Measurements from ENCODE around the gene SCTR.

The SCTR gene

GRCh38 chr2:119517433-119517832 lies 6.8 kb downstream of the SCTR start:
- no peak overlapping the region for H3K27ac ChIP-seq (ENCODE audit: low read depth, low read length)
- H3K79me1 ChIP-seq (ENCODE audit: low read length), result no peaks in the 10 kb centered on the region
- no peak overlapping the region for H3K4me3 ChIP-seq (ENCODE audit: low read length)

GRCh38 chr2:119516121-119516520 lies 8.2 kb downstream of the SCTR start:
- Histone ChIP-seq H4K5ac (ENCODE audit: low read length) (no peak overlapping the region), H4K8ac (ENCODE audit: low read depth, low read length) (no peak overlapping the region), H3K4ac (ENCODE audit: low read depth, low read length) (no peak overlapping the region), H3K4me2 (ENCODE audit: low read length) (no peak overlapping the region), H3K9ac (ENCODE audit: low read length) (no peak overlapping the region), H3K18ac (ENCODE audit: low read length) (no peak overlapping the region), H2AK5ac (ENCODE audit: low read length) (no peak overlapping the region), H3K27me3 (ENCODE audit: insufficient read depth, low read length, poor library complexity) (no peaks in the 10 kb centered on the region), H3K56ac (ENCODE audit: low read length) (no peak overlapping the region), H3K36me3 (ENCODE audit: control insufficient read depth, insufficient read depth, low read length) (no peaks in the 10 kb centered on the region), H3K27ac (ENCODE audit: low read depth, low read length) (no peak overlapping the region), H2BK120ac (ENCODE audit: low read depth, low read length) (no peak overlapping the region), H3K4me3 (ENCODE audit: low read length) (no peak overlapping the region), H2BK5ac (ENCODE audit: low read length) (no peak overlapping the region), H2BK15ac (replicated peaks; ENCODE audit: low read depth) (no peak overlapping the region), H3K79me1 (ENCODE audit: low read length) (no peaks in the 10 kb centered on the region), H3K79me2 (ENCODE audit: control insufficient read depth, insufficient read depth, low read length) (no peaks in the 10 kb centered on the region), H3K4me1 (ENCODE audit: control insufficient read depth, low read depth, low read length) (peaks cover 2% of the 10 kb centered on the region), H3K23ac (ENCODE audit: low read length) (no peak overlapping the region)
- DNase-seq, result no peak
- WGBS (ENCODE audit: extremely low coverage, insufficient coverage, low lambda C conversion rate), result no CpG with 5 or more reads among the region's 2 CpGs

More at GRCh38 chr2:119517433-119517832, 6.8 kb downstream of the SCTR start:
- no peak overlapping the region for H2BK120ac ChIP-seq (ENCODE audit: low read depth, low read length)
- H3K18ac ChIP-seq (ENCODE audit: low read length), result no peak overlapping the region
- H2AK5ac ChIP-seq (ENCODE audit: low read length), result no peak overlapping the region
- H3K79me2 ChIP-seq (ENCODE audit: control insufficient read depth, insufficient read depth, low read length), result no peaks in the 10 kb centered on the region
- WGBS (ENCODE audit: extremely low coverage, insufficient coverage, low lambda C conversion rate), result no CpG with 5 or more reads among the region's 7 CpGs
- no peak overlapping the region for H3K56ac ChIP-seq (ENCODE audit: low read length)
- no peak overlapping the region for H2BK5ac ChIP-seq (ENCODE audit: low read length)
- H2BK15ac ChIP-seq (replicated peaks; ENCODE audit: low read depth), result no peak overlapping the region
- H3K4me2 ChIP-seq (ENCODE audit: low read length), result no peak overlapping the region
- H3K9ac ChIP-seq (ENCODE audit: low read length), result no peak overlapping the region
- no peak overlapping the region for H3K23ac ChIP-seq (ENCODE audit: low read length)
- H3K4ac ChIP-seq (ENCODE audit: low read depth, low read length), result no peak overlapping the region
- no peak overlapping the region for H4K5ac ChIP-seq (ENCODE audit: low read length)
- no peak overlapping the region for H4K8ac ChIP-seq (ENCODE audit: low read depth, low read length)
- peaks cover 2% of the 10 kb centered on the region for H3K4me1 ChIP-seq (ENCODE audit: control insufficient read depth, low read depth, low read length)
- no peaks in the 10 kb centered on the region for H3K36me3 ChIP-seq (ENCODE audit: control insufficient read depth, insufficient read depth, low read length)
- peaks cover 1% of the 10 kb centered on the region for H3K27me3 ChIP-seq (ENCODE audit: insufficient read depth, low read length, poor library complexity)
- peak; percentile 77 for DNase-seq

DNA sequence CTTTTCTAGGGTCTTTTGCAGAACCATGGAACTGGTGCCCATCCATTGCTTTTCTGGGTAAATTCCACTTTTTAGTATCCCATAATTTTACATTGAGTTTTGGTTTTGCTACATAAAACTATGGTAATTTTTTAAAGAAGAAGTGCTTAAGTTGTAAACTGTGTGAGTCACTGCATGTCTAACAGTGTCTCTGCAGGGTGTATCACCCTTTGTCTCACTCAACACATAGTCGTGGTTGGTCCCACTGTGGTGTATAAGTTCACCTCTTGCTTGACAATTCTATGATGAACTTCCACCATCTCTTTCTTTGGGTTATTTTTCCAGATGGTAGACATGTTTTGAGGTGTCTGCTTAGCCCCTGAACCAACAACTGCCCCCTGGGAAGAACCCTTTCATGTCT lies 10.5 kb downstream of the SCTR start:
- no peak overlapping the region for H3K4me3 ChIP-seq (ENCODE audit: low read length)
- no CpG with 5 or more reads among the region's 1 CpG for WGBS (ENCODE audit: extremely low coverage, insufficient coverage, low lambda C conversion rate)
- no peak overlapping the region for H3K18ac ChIP-seq (ENCODE audit: low read length)
- no peak overlapping the region for H3K4ac ChIP-seq (ENCODE audit: low read depth, low read length)
- H3K79me2 ChIP-seq (ENCODE audit: control insufficient read depth, insufficient read depth, low read length), result no peaks in the 10 kb centered on the region
- no peak overlapping the region for H3K23ac ChIP-seq (ENCODE audit: low read length)
- H2BK15ac ChIP-seq (replicated peaks; ENCODE audit: low read depth), result no peak overlapping the region
- no peak overlapping the region for H3K56ac ChIP-seq (ENCODE audit: low read length)
- no peaks in the 10 kb centered on the region for H3K27me3 ChIP-seq (ENCODE audit: insufficient read depth, low read length, poor library complexity)
- no peaks in the 10 kb centered on the region for H3K36me3 ChIP-seq (ENCODE audit: control insufficient read depth, insufficient read depth, low read length)
- H3K79me1 ChIP-seq (ENCODE audit: low read length), result no peaks in the 10 kb centered on the region
- H2BK120ac ChIP-seq (ENCODE audit: low read depth, low read length), result no peak overlapping the region
- H2AK5ac ChIP-seq (ENCODE audit: low read length), result no peak overlapping the region
- H4K8ac ChIP-seq (ENCODE audit: low read depth, low read length), result no peak overlapping the region
- no peak overlapping the region for H3K4me2 ChIP-seq (ENCODE audit: low read length)
- H3K4me1 ChIP-seq (ENCODE audit: control insufficient read depth, low read depth, low read length), result peaks cover 2% of the 10 kb centered on the region
- H3K27ac ChIP-seq (ENCODE audit: low read depth, low read length), result no peak overlapping the region
- no peak for DNase-seq
- H2BK5ac ChIP-seq (ENCODE audit: low read length), result no peak overlapping the region
- H4K5ac ChIP-seq (ENCODE audit: low read length), result no peak overlapping the region
- no peak overlapping the region for H3K9ac ChIP-seq (ENCODE audit: low read length)

DNA sequence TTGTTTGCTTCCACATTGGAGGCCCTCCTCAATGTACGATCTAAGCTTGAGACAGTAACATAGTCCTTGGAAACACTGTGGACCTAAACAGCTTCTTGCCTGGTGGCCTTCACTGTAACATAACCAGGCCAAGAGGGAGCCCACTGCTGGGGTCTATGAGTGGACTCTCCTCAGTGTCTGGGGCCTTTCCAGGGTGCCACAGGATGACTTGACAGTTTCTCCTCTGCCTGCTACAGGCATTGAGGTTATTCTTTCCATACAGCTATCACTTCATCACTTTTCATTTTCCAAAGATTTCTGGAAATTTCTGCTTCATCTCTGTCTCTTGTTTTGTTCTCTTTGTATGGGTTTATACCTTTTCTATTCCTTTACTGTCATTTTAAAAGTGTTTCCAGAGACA lies 11.3 kb downstream of the SCTR start:
- no CpG with 5 or more reads among the region's 1 CpG for WGBS (ENCODE audit: extremely low coverage, insufficient coverage, low lambda C conversion rate)
- DNase-seq, result no peak
- H3K36me3 ChIP-seq (ENCODE audit: control insufficient read depth, insufficient read depth, low read length), result no peaks in the 10 kb centered on the region

GRCh38 chr2:119511989-119512388 lies 12.3 kb downstream of the SCTR start:
- Histone ChIP-seq H3K79me2 (ENCODE audit: control insufficient read depth, insufficient read depth, low read length) (no peaks in the 10 kb centered on the region), H3K27ac (ENCODE audit: low read depth, low read length) (no peak overlapping the region), H4K5ac (ENCODE audit: low read length) (no peak overlapping the region), H3K36me3 (ENCODE audit: control insufficient read depth, insufficient read depth, low read length) (no peaks in the 10 kb centered on the region), H3K4me2 (ENCODE audit: low read length) (no peak overlapping the region), H3K79me1 (ENCODE audit: low read length) (no peaks in the 10 kb centered on the region), H2AK5ac (ENCODE audit: low read length) (no peak overlapping the region), H2BK120ac (ENCODE audit: low read depth, low read length) (no peak overlapping the region), H3K9ac (ENCODE audit: low read length) (no peak overlapping the region), H4K8ac (ENCODE audit: low read depth, low read length) (no peak overlapping the region), H3K18ac (ENCODE audit: low read length) (no peak overlapping the region), H3K27me3 (ENCODE audit: insufficient read depth, low read length, poor library complexity) (no peaks in the 10 kb centered on the region), H3K23ac (ENCODE audit: low read length) (no peak overlapping the region), H3K4me3 (ENCODE audit: low read length) (no peak overlapping the region), H2BK15ac (replicated peaks; ENCODE audit: low read depth) (no peak overlapping the region), H3K56ac (ENCODE audit: low read length) (no peak overlapping the region), H2BK5ac (ENCODE audit: low read length) (no peak overlapping the region), H3K4ac (ENCODE audit: low read depth, low read length) (no peak overlapping the region), H3K4me1 (ENCODE audit: control insufficient read depth, low read depth, low read length) (peaks cover 2% of the 10 kb centered on the region)
- no CpG with 5 or more reads among the region's 3 CpGs for WGBS (ENCODE audit: extremely low coverage, insufficient coverage, low lambda C conversion rate)
- DNase-seq, result no peak

More for the DNA sequence above, 11.3 kb downstream of the SCTR start:
- Histone ChIP-seq H3K56ac (ENCODE audit: low read length) (no peak overlapping the region), H2BK15ac (replicated peaks; ENCODE audit: low read depth) (no peak overlapping the region), H3K4me2 (ENCODE audit: low read length) (no peak overlapping the region), H3K4ac (ENCODE audit: low read depth, low read length) (no peak overlapping the region), H3K27me3 (ENCODE audit: insufficient read depth, low read length, poor library complexity) (no peaks in the 10 kb centered on the region), H3K23ac (ENCODE audit: low read length) (no peak overlapping the region), H3K4me3 (ENCODE audit: low read length) (no peak overlapping the region), H3K18ac (ENCODE audit: low read length) (no peak overlapping the region), H2AK5ac (ENCODE audit: low read length) (no peak overlapping the region), H3K9ac (ENCODE audit: low read length) (no peak overlapping the region), H3K79me1 (ENCODE audit: low read length) (no peaks in the 10 kb centered on the region), H2BK120ac (ENCODE audit: low read depth, low read length) (no peak overlapping the region), H2BK5ac (ENCODE audit: low read length) (no peak overlapping the region), H3K79me2 (ENCODE audit: control insufficient read depth, insufficient read depth, low read length) (no peaks in the 10 kb centered on the region), H3K27ac (ENCODE audit: low read depth, low read length) (no peak overlapping the region), H4K8ac (ENCODE audit: low read depth, low read length) (no peak overlapping the region), H3K4me1 (ENCODE audit: control insufficient read depth, low read depth, low read length) (peaks cover 2% of the 10 kb centered on the region), H4K5ac (ENCODE audit: low read length) (no peak overlapping the region)

DNA sequence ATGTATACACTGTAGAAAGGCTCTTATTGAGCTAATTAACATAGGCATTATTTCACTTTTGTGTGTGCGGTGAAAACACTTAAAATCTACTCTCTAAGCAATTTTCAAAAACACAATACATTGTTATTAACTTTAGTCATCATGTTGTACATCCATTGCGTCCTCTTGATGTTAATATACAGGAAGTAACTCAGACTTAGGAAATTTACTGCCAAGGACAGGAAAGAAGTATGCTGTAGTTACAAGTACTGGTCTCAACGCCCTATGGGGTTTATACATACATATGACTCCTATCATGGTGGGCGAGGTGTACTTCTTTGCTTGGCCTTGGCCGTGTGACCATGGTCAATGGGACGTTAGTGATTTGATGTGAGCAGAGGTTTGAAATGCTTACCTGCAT lies 15.5 kb downstream of the SCTR start:
- no peak overlapping the region for H3K23ac ChIP-seq (ENCODE audit: low read length)
- no peak overlapping the region for H3K27ac ChIP-seq (ENCODE audit: low read depth, low read length)
- H4K8ac ChIP-seq (ENCODE audit: low read depth, low read length), result no peak overlapping the region
- no peak overlapping the region for H2BK15ac ChIP-seq (replicated peaks; ENCODE audit: low read depth)
- H3K18ac ChIP-seq (ENCODE audit: low read length), result no peak overlapping the region
- no peaks in the 10 kb centered on the region for H3K36me3 ChIP-seq (ENCODE audit: control insufficient read depth, insufficient read depth, low read length)
- WGBS (ENCODE audit: extremely low coverage, insufficient coverage, low lambda C conversion rate), result no CpG with 5 or more reads among the region's 6 CpGs
- H3K4me3 ChIP-seq (ENCODE audit: low read length), result no peak overlapping the region
- no peaks in the 10 kb centered on the region for H3K79me2 ChIP-seq (ENCODE audit: control insufficient read depth, insufficient read depth, low read length)
- H3K56ac ChIP-seq (ENCODE audit: low read length), result no peak overlapping the region
- H2BK120ac ChIP-seq (ENCODE audit: low read depth, low read length), result no peak overlapping the region
- no peak overlapping the region for H3K4me2 ChIP-seq (ENCODE audit: low read length)
- H3K27me3 ChIP-seq (ENCODE audit: insufficient read depth, low read length, poor library complexity), result no peaks in the 10 kb centered on the region
- no peak for DNase-seq
- no peak overlapping the region for H4K5ac ChIP-seq (ENCODE audit: low read length)
- no peak overlapping the region for H2BK5ac ChIP-seq (ENCODE audit: low read length)
- no peak overlapping the region for H3K9ac ChIP-seq (ENCODE audit: low read length)
- no peaks in the 10 kb centered on the region for H3K4me1 ChIP-seq (ENCODE audit: control insufficient read depth, low read depth, low read length)
- no peak overlapping the region for H3K4ac ChIP-seq (ENCODE audit: low read depth, low read length)
- no peaks in the 10 kb centered on the region for H3K79me1 ChIP-seq (ENCODE audit: low read length)
- no peak overlapping the region for H2AK5ac ChIP-seq (ENCODE audit: low read length)

All from mesendoderm (in vitro differentiated cells).